PFSK-1 (cell line): ENCODE results near the gene TBC1D24.

ENCODE experiments used
- FOXP2 ChIP-seq: optimal IDR thresholded peaks from 2 replicates; pipeline ENCODE3; 2011; ENCODE audit warnings: borderline replicate concordance, control low read depth, inconsistent platforms; ENCODE audit not compliant: insufficient read depth; ENCODE audit errors: extremely low read length, extremely low read depth
- POLR2AphosphoS5 ChIP-seq: IDR thresholded peaks from 2 replicates; pipeline ENCODE4 v1.6.1; 2012; ENCODE audit warnings: low read depth, mild to moderate bottlenecking, control low read depth, low read length, moderate library complexity
- SIN3A ChIP-seq: IDR thresholded peaks from 2 replicates; pipeline ENCODE4 v1.6.1; 2012; ENCODE audit warnings: mild to moderate bottlenecking, low read length, moderate library complexity, borderline replicate concordance; ENCODE audit not compliant: insufficient read depth

DNA sequence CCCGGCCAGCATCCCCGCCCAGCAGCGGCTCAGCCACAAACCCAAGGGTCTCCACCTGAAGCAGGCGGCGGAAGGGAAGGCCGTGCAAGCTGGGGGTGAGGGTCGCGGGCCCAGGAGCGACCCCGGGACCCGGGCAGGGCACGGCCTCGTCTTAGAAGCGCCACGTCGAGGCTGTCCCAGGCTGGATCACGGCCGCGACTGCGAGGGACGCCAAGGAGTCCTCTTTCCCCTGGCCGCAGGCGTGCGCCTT is 46.2 kb upstream of the TBC1D24 start:
- TF ChIP-seq POLR2AphosphoS5: no peak
- no peak for TF ChIP-seq SIN3A
- TF ChIP-seq FOXP2: no peak
